K562 (cell line): ENCODE measurements around the gene ZNF451. TPM values are rescaled to one million over a fixed set of nuclear protein-coding genes. Genes with fewer than 3 reads are reported as not detected.

ENCODE experiments used
- ATF1 ChIP-seq, 2 experiments: fragments of 450-650 bp in 1 of 2; IDR thresholded peaks; 2 replicates each; pipeline ENCODE4 v1.6.1; 2016; ENCODE audit warnings: missing compliant biosample characterization in 1 of 2, missing genetic modification characterization in 1 of 2
- ATF3 ChIP-seq, 2 experiments: fragments of 450-650 bp in 1 of 2; sonication (generic) in 1 of 2; formaldehyde crosslinking in 1 of 2; IDR thresholded peaks in 1 of 2; conservative IDR thresholded peaks in 1 of 2; 2 replicates each; pipeline versions ENCODE4 v1.6.1 to v1.8.1; 2016 to 2023; ENCODE audit warnings: mild to moderate bottlenecking in 2 of 2, moderate library complexity in 2 of 2, inconsistent platforms in 1 of 2, missing genetic modification reagents in 1 of 2
- CREB1 ChIP-seq, 2 experiments: sonication (generic) in 1 of 2; formaldehyde crosslinking in 1 of 2; IDR thresholded peaks; 2 replicates each; pipeline versions ENCODE4 v1.6.1 to v1.8.0; 2012 to 2022; ENCODE audit warnings: inconsistent platforms in 1 of 2, mild to moderate bottlenecking in 1 of 2, missing genetic modification reagents in 1 of 2, moderate library complexity in 1 of 2
- CREM ChIP-seq: IDR thresholded peaks from 2 replicates; pipeline ENCODE4 v1.6.1; 2014; ENCODE audit warnings: antibody characterized with exemption, low read depth
- CTBP1 ChIP-seq: fragments of 450-650 bp; IDR thresholded peaks from 2 replicates; pipeline ENCODE4 v1.6.1; 2016; ENCODE audit warnings: borderline replicate concordance
- EGR1 ChIP-seq: fragments of 450-650 bp; conservative IDR thresholded peaks from 2 replicates; pipeline ENCODE4 v1.6.1; 2017; ENCODE audit warnings: mild to moderate bottlenecking
- JUN ChIP-seq, 2 experiments: sonication (generic) in 1 of 2; formaldehyde crosslinking in 1 of 2; IDR thresholded peaks; 2 replicates each; pipeline versions ENCODE4 v1.6.1 to v1.8.0; 2012 to 2022; ENCODE audit warnings: borderline replicate concordance in 2 of 2, mild to moderate bottlenecking in 2 of 2, improper control_type of control experiment in 1 of 2, low read depth in 1 of 2, low read length in 1 of 2, missing genetic modification reagents in 1 of 2
- POLR2B ChIP-seq: fragments of 450-650 bp; IDR thresholded peaks from 2 replicates; pipeline ENCODE4 v1.6.1; 2018; ENCODE audit warnings: low read depth; ENCODE audit not compliant: partially characterized antibody
- RBFOX2 ChIP-seq: fragments of 200-400 bp; formaldehyde crosslinking; IDR thresholded peaks from 2 replicates; pipeline ENCODE4 v1.6.1; 2017; ENCODE audit warnings: low read depth, mild to moderate bottlenecking, low read length, moderate library complexity
- SAFB ChIP-seq: fragments of 200-400 bp; formaldehyde crosslinking; IDR thresholded peaks from 2 replicates; pipeline ENCODE4 v1.6.1; 2017; ENCODE audit warnings: low read depth, low read length, borderline replicate concordance
- XRCC3 ChIP-seq: fragments of 450-650 bp; IDR thresholded peaks from 2 replicates; pipeline ENCODE4 v1.6.1; 2017; ENCODE audit warnings: mild to moderate bottlenecking, moderate library complexity
- ZBTB1 ChIP-seq: sonication (generic); formaldehyde crosslinking; IDR thresholded peaks from 2 replicates; pipeline ENCODE4 v1.8.1; 2023; ENCODE audit warnings: missing genetic modification reagents, low read depth, mild to moderate bottlenecking, borderline replicate concordance
- ZNF354B ChIP-seq: fragments of 250-450 bp; sonication (Bioruptor Pico); IDR thresholded peaks from 2 replicates; pipeline ENCODE4 v1.4.0; 2020
- ZNF449 ChIP-seq: fragments of 250-450 bp; sonication (Bioruptor Pico); IDR thresholded peaks from 2 replicates; pipeline ENCODE4 v1.8.0; 2022; ENCODE audit warnings: moderate library complexity, mild to moderate bottlenecking, inconsistent platforms
- ZNF589 ChIP-seq: fragments of 200-800 bp; sonication (Bioruptor generic); IDR thresholded peaks from 2 replicates; pipeline ENCODE4 v1.6.1; 2016; ENCODE audit warnings: low read depth, missing genetic modification characterization, missing compliant biosample characterization
- polyA plus RNA-seq, 8 experiments: library from polyadenylated mRNA; depleted of rRNA in 4 of 8; stranded (reverse) in 5 of 8; unstranded in 3 of 8; fragments of >200 nt; fragmentation: Nextera tagmentation in 2 of 8; fragmentation: Illumina TruSeq in 1 of 8; extraction: Ambion mirVana in 2 of 8; extraction: Trizol in 1 of 8; gene quantifications; 2 replicates each; pipeline versions ENCODE4 v1.2.1 to v1.2.3, GENCODE V29; 2011 to 2014; ENCODE audit warnings: inconsistent platforms in 1 of 8, missing spikeins in 1 of 8
- total RNA-seq, 7 experiments: library from RNA; depleted of rRNA in 6 of 7; stranded (reverse); fragments of >200 nt in 6 of 7; fragmentation: Illumina TruSeq in 2 of 7; extraction: Trizol in 2 of 7; gene quantifications; 2 replicates each; pipeline versions ENCODE4 v1.2.1 to v1.2.3, GENCODE V29; 2011 to 2021; ENCODE audit warnings: low replicate concordance in 1 of 7

ZNF451 gene
- total and polyA plus RNA-seq, 9 of the 15 experiments (the other 6 are each of a cell fraction or from before 2014, with no cell fraction given): 16.1 to 74.3 (median 38.3) TPM

GRCh38 chr6:57172136-57173055 lies 82.4 kb downstream of the ZNF451 start, which contains the start of gene BAG2 (continued):
- no peak for TF ChIP-seq ZNF449 (CRISPR knock-in tag)
- TF ChIP-seq ATF3 (IDR thresholded peaks at IDR 0.05): no peak
- TF ChIP-seq ATF3 (CRISPR knock-in tag; conservative IDR thresholded peaks at IDR 0.05): 0 out of 2 replicates have a peak, but pooled peaks have one; percentile 9
- peak; percentile 98 for TF ChIP-seq RBFOX2
- TF ChIP-seq ZNF354B (CRISPR knock-in tag): no peak
- TF ChIP-seq SAFB: peak; percentile 64; the same call in 1 of the 2 replicates
- no peak for TF ChIP-seq XRCC3
- peak; percentile 79 for TF ChIP-seq CREB1 (IDR thresholded peaks at IDR 0.05)
- peak; percentile 80 for TF ChIP-seq CREB1 (CRISPR knock-in tag; IDR thresholded peaks at IDR 0.05)
- TF ChIP-seq CTBP1: peak; percentile 80
- peak; percentile 81 for TF ChIP-seq EGR1
- TF ChIP-seq ATF1 (CRISPR knock-in tag; IDR thresholded peaks at IDR 0.05): no peak
- TF ChIP-seq ATF1 (tag; IDR thresholded peaks at IDR 0.05): peak; percentile 94
- no peak for TF ChIP-seq JUN (IDR thresholded peaks at IDR 0.05; ENCODE audit: borderline replicate concordance, low read depth, low read length)
- peak; percentile 14; the same call in 1 of the 2 replicates for TF ChIP-seq JUN (CRISPR knock-in tag; IDR thresholded peaks at IDR 0.05; ENCODE audit: borderline replicate concordance)
- peak; percentile 68; the same call in 1 of the 2 replicates for TF ChIP-seq ZBTB1
- TF ChIP-seq CREM: peak; percentile 81
- TF ChIP-seq POLR2B: peak; percentile 86
- TF ChIP-seq ZNF589 (CRISPR knock-in tag): peak; percentile 55
